Activated CD8-positive, alpha-beta T cell treated with anti-CD3 and anti-CD28 coated beads for 36 hours (primary cell): ENCODE data around the gene PHF13. TPM values are rescaled to one million over a fixed set of nuclear protein-coding genes. Genes with fewer than 3 reads are reported as not detected.

Experiments
- ATAC-seq: fragments of 200-7000 bp; cut with Tn5 transposase; one replicate; pipeline ENCODE4 v1.10.0; 2021; ENCODE audit warnings: mild to moderate bottlenecking, moderate library complexity
- CTCF ChIA-PET: fragments of 350-600 bp; sonication (Branson Sonifier 250); formaldehyde crosslinking; loops from one replicate; lab custom pipeline; 2021; ENCODE audit warnings: antibody characterized with exemption; lab: Charles Lee
- POLR2A ChIA-PET: fragments of 350-600 bp; sonication (Branson Sonifier 250); formaldehyde crosslinking; loops from one replicate; lab custom pipeline; 2021; ENCODE audit warnings: antibody characterized with exemption; lab: Charles Lee
- DNase-seq: peaks from one replicate; pipeline ENCODE4 v3.0.0-alpha.2; 2020
- H3K27ac Mint-ChIP-seq: one replicate; pipeline ENCODE4 v1.8.0; 2021; ENCODE audit warnings: mild to moderate bottlenecking, mixed read lengths
- H3K27me3 Mint-ChIP-seq: one replicate; pipeline ENCODE4 v1.8.0; 2021; ENCODE audit warnings: mixed read lengths
- H3K36me3 Mint-ChIP-seq: one replicate; pipeline ENCODE4 v1.8.0; 2021; ENCODE audit warnings: low read depth, mixed read lengths
- H3K4me1 Mint-ChIP-seq: one replicate; pipeline ENCODE4 v1.8.0; 2021; ENCODE audit warnings: low read depth, mixed read lengths
- H3K4me3 Mint-ChIP-seq: one replicate; pipeline ENCODE4 v1.8.0; 2021; ENCODE audit warnings: mild to moderate bottlenecking, moderate library complexity, mixed read lengths
- H3K9me3 Mint-ChIP-seq: one replicate; pipeline ENCODE4 v1.8.0; 2021; ENCODE audit warnings: mixed read lengths
- intact Hi-C: fragments of 100-400 bp; cut with micrococcal nuclease; formaldehyde crosslinking; loops from one replicate; pipeline ENCODE4 v1.10.0; 2022
- total RNA-seq, 2 experiments: library from RNA; stranded (reverse); gene quantifications; one replicate each; pipeline ENCODE4 v1.2.3, GENCODE V29; 2021
- TF ChIP-seq, protein P1 (sequence below): fragments of 200-600 bp; IDR thresholded peaks from one replicate; pipeline ENCODE4 v1.8.0; 2022; ENCODE audit warnings: antibody characterized with exemption, mild to moderate bottlenecking

PHF13 gene
- total RNA-seq, 2 experiments from 2014 or later = 12.5 to 14.8 TPM

DNA sequence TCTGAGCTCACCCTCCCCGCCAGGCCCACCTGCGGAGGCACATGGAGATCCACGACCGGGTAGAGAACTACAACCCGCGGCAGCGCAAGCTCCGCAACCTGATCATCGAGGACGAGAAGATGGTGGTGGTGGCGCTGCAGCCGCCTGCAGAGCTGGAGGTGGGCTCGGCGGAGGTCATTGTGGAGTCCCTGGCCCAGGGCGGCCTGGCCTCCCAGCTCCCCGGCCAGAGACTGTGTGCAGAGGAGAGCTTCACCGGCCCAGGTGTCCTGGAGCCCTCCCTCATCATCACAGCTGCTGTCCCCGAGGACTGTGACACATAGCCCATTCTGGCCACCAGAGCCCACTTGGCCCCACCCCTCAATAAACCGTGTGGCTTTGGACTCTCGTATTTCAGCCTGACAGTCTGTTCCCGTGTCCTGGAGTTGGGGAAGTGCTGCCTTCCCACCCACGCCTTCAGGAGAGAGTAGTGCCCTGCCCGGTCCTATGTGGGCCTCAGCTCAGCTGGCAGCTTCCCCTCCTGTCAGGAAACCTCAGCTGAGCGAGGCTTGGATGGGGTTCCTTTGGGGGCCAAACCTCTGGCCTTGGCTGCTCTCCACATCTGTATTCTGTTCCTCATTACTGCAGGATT, 24.5 kb upstream of the PHF13 start:
- no peaks in the 10 kb centered on the region for H3K9me3 Mint-ChIP-seq
- peaks cover 8% of the 10 kb centered on the region for H3K36me3 Mint-ChIP-seq
- ChIA-PET POLR2A (interaction anchor here (0.6 to 2.0 kb wide), 5 partner anchors 9 to 36 kb away, joined by 3 to 13 read pairs (median 4); partner anchors contain the start of gene ZBTB48), CTCF (interaction anchor here (0.8 to 1.1 kb wide), 4 partner anchors 14 to 99 kb away, joined by 3 read pairs; no protein-coding TSS in a partner anchor)
- intact Hi-C loops = no loop called here
- no peaks in the 10 kb centered on the region for H3K27me3 Mint-ChIP-seq
- H3K4me1 Mint-ChIP-seq = peaks cover 25% of the 10 kb centered on the region
- TF ChIP-seq, protein P1, sequence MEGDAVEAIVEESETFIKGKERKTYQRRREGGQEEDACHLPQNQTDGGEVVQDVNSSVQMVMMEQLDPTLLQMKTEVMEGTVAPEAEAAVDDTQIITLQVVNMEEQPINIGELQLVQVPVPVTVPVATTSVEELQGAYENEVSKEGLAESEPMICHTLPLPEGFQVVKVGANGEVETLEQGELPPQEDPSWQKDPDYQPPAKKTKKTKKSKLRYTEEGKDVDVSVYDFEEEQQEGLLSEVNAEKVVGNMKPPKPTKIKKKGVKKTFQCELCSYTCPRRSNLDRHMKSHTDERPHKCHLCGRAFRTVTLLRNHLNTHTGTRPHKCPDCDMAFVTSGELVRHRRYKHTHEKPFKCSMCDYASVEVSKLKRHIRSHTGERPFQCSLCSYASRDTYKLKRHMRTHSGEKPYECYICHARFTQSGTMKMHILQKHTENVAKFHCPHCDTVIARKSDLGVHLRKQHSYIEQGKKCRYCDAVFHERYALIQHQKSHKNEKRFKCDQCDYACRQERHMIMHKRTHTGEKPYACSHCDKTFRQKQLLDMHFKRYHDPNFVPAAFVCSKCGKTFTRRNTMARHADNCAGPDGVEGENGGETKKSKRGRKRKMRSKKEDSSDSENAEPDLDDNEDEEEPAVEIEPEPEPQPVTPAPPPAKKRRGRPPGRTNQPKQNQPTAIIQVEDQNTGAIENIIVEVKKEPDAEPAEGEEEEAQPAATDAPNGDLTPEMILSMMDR = no peak
- no peak overlapping the region for H3K27ac Mint-ChIP-seq
- no peak for DNase-seq
- ATAC-seq = no peak
- H3K4me3 Mint-ChIP-seq = no peak overlapping the region

DNA sequence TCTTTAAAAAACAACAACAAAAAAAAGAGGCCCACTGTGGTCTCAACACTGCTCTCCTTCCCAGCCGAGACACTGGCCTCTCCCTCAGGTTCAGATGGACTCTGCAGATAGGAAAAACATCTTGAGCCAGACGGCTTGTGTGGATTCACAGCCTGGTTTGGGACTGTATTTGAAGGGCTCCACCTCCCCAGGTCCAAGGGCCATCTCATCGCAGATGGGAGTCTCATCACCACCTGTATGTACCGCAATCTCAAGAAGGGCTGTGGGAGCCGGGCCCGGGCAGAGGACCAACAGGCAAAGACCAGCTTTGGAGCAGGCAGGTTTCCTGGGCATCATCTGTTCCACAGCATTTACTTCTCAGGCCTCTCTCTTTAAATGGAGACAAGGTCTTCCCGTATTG, 23.5 kb upstream of the PHF13 start:
- Mint-ChIP-seq H3K9me3 (no peaks in the 10 kb centered on the region), H3K27ac (peak overlapping the region; percentile 19), H3K27me3 (no peaks in the 10 kb centered on the region), H3K4me1 (peaks cover 21% of the 10 kb centered on the region), H3K36me3 (peaks cover 13% of the 10 kb centered on the region), H3K4me3 (no peak overlapping the region)
- CTCF ChIA-PET = interaction anchor here (0.8 to 0.9 kb wide), 2 partner anchors 37 to 56 kb away, joined by 3 read pairs; no protein-coding TSS in a partner anchor
- intact Hi-C loops = no loop called here
- no peak for ATAC-seq
- POLR2A ChIA-PET = interaction anchor here (0.6 to 2.0 kb wide), 5 partner anchors 9 to 37 kb away, joined by 3 to 13 read pairs (median 4); partner anchors contain the start of gene ZBTB48
- TF ChIP-seq, protein P1 = no peak
- no peak for DNase-seq

DNA sequence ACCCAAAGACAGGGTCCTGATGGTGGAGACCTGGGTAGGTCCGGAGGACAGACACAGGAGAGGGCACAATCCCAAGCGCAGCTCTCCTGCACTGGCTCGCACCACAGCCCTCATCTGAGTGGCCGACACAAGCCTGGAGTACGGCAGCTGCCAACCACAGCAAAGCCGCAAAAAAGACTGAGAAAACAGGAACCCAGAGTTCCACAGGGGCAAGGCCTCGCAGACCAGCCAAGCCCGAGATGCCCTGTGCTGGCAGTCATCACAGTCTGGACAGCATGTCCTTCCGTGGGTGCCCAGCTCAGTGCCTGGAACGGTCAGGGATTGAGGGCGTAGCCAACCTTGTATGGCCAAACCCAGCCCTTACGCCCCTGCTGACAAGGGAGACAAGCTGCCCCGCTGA, 22.3 kb upstream of the PHF13 start:
- peaks cover 21% of the 10 kb centered on the region for H3K4me1 Mint-ChIP-seq
- no peak overlapping the region for H3K4me3 Mint-ChIP-seq
- H3K36me3 Mint-ChIP-seq = peaks cover 22% of the 10 kb centered on the region
- CTCF ChIA-PET = interaction anchor here (1.4 kb wide), 1 partner anchor 55 kb away, joined by 4 read pairs; no protein-coding TSS in a partner anchor
- no peaks in the 10 kb centered on the region for H3K27me3 Mint-ChIP-seq
- DNase-seq = no peak
- POLR2A ChIA-PET = interaction anchor here (0.9 to 1.8 kb wide), 2 partner anchors 10 to 11 kb away, joined by 3 to 6 read pairs; no protein-coding TSS in a partner anchor
- TF ChIP-seq, protein P1 = no peak
- intact Hi-C loops = no loop called here
- no peaks in the 10 kb centered on the region for H3K9me3 Mint-ChIP-seq
- ATAC-seq = peak; percentile 26
- peak overlapping the region; percentile 69 for H3K27ac Mint-ChIP-seq

DNA sequence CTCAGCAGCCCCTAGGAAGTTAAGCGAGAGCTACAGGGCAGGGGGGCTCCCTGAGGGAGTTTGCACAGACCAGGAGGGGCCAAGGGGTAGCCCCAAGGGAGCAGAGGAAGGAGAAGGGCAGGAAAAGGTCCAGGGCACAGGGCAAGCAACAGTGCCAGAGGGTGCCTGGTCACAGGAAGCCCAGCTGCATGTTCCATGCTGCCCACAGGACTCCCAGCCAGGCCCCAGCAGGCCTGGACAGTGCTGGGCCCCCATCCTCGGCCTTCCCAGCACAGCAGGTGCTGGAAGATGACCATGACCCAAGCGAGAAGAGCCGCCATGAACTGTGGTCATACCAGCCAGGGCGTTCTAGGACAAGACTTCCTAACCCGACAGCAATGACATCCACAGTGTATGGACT, 21.9 kb upstream of the PHF13 start:
- TF ChIP-seq, protein P1 = no peak
- DNase-seq = no peak
- peaks cover 26% of the 10 kb centered on the region for H3K4me1 Mint-ChIP-seq
- no peaks in the 10 kb centered on the region for H3K9me3 Mint-ChIP-seq
- ChIA-PET POLR2A (interaction anchor here (0.9 to 1.8 kb wide), 2 partner anchors 10 to 11 kb away, joined by 3 to 6 read pairs; no protein-coding TSS in a partner anchor), CTCF (interaction anchor here (1.4 kb wide), 1 partner anchor 55 kb away, joined by 4 read pairs; no protein-coding TSS in a partner anchor)
- peaks cover 26% of the 10 kb centered on the region for H3K36me3 Mint-ChIP-seq
- H3K27ac Mint-ChIP-seq = peak overlapping the region; percentile 46
- no peaks in the 10 kb centered on the region for H3K27me3 Mint-ChIP-seq
- H3K4me3 Mint-ChIP-seq = no peak overlapping the region
- no peak for ATAC-seq
- intact Hi-C loops = no loop called here

DNA sequence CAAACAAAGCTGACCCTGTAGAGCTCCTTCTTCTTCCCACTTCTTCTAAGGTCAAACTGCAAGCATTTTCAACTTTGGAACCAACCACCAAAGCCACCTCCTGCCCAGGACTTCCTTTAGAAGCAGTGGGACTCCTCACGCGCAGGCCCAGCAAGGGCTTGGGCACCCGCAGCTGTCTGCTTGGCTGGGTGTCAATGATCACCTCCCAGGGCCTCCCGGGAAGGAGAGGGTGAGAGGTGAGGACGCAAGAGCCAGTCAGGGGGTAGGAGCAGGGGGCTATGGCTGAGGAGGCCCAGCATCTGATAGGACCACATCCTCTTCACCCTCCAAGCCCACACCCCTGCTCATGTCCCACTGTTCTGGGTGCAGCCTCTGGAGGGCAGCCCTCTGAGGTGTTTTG, 21.1 kb upstream of the PHF13 start:
- CTCF ChIA-PET = interaction anchor here (0.9 to 1.4 kb wide), 2 partner anchors 54 kb away, joined by 3 to 4 read pairs; no protein-coding TSS in a partner anchor

More for the DNA sequence above, 21.1 kb upstream of the PHF13 start:
- no peak for ATAC-seq
- DNase-seq = no peak
- H3K4me1 Mint-ChIP-seq = peaks cover 31% of the 10 kb centered on the region
- intact Hi-C loops = no loop called here
- H3K27me3 Mint-ChIP-seq = no peaks in the 10 kb centered on the region
- TF ChIP-seq, protein P1 = no peak
- POLR2A ChIA-PET = interaction anchor here (1.8 kb wide), 1 partner anchor 9 kb away, joined by 6 read pairs; no protein-coding TSS in a partner anchor
- peaks cover 30% of the 10 kb centered on the region for H3K36me3 Mint-ChIP-seq
- no peak overlapping the region for H3K27ac Mint-ChIP-seq
- no peak overlapping the region for H3K4me3 Mint-ChIP-seq
- no peaks in the 10 kb centered on the region for H3K9me3 Mint-ChIP-seq
